T follicular helper cell (primary cell): ENCODE data around the gene DDR1.
"Not testable (repeated sequence)": the region's sequence is repeated elsewhere in the genome, so short reads cannot be mapped to it uniquely, and the experiment has no call there.

ENCODE experiments used
- DNase-seq: peaks from one replicate; pipeline ENCODE4 v3.0.0-alpha.2; 2020; ENCODE audit warnings: low read depth

Gene DDR1

GRCh38 chr6:30854285-30855040 is 29.9 kb upstream of the DDR1 start:
- DNase-seq: no peak

GRCh38 chr6:30855429-30856075 is 28.8 kb upstream of the DDR1 start:
- no peak for DNase-seq

DNA sequence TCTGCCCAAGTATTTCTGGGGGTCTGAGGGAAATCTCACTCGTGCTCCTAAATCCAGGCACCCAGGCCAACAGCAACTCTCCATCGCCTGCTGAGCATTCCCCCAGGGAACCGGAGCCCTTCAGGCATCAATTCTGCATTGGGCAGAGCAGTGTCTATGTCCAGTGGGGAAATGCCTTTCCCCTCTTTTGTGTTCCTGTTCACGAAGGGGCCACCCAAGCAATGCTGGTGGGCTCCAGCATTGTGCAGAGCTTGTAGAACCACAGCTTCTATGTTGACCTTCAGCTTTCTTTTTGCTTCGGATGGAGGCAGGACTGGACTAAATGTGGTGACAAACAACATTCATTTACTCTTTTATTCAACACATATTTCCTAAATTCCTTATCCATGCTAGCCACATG is 27.2 kb upstream of the DDR1 start:
- no peak for DNase-seq

DNA sequence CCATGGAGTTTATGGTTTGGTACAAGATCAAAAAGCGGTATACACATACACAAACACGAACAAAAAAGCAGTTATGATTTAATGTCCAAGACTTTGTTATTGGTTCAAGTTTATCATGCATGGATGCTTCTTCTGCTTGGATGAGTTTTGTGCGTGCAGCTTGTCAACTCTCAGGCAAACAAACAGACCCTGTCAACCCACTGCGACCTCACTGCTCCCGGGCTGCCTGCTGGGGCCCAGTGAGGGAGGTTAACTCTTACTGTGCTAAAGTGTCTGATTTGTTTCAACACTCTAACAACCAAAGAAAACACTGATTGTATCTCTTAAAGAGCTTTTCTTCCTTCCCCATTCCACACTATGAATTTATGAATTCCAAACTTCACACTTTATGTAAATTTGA is 26.8 kb upstream of the DDR1 start:
- DNase-seq: no peak

GRCh38 chr6:30859726-30860125 is 24.6 kb upstream of the DDR1 start:
- not testable (repeated sequence) for DNase-seq

GRCh38 chr6:30861257-30862048 is 22.9 kb upstream of the DDR1 start:
- no peak for DNase-seq

- DNase-seq: no peak
Measured at GRCh38 chr6:30862156-30862875, 22.0 kb upstream of the DDR1 start.

DNA sequence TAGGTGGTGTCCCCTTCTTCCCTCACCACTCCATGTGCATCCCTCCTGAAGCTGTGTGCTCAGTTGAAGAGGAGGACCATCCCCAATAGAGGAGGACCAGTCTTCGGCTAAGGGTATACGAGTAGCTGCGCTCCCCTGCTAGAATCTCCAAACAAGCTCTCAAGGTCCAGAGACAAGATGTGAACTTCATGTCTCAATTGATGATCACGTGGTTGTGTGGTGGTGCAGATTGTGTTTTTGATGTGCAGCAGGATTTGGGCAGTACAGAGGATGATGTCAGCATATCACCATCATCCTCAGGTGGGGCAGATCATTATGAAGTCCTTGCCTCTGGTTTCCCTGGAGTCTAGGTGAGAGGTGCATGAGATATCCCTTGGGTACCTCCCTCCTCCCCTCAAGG is 20.0 kb upstream of the DDR1 start:
- no peak for DNase-seq

GRCh38 chr6:30869241-30869749 is 15.0 kb upstream of the DDR1 start:
- DNase-seq: not testable (repeated sequence)

DNA sequence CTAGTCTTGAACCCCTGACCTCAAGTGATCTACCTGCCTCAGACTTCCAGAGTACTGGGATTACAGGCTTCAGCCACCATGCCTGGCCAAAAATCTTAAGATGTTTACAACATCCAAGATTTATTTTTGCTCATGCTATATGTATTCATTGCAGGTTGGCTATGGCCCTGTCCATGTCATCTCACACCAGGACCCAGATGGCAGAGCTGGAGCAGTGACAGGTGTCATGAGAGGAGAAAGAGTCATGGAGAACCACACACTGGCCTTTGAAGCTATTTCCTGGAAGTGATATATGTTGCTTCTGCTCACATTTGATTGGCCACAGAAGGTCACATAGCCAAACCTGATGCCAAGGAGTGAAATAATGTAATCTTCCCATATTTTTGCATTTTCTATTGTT is 13.8 kb upstream of the DDR1 start:
- no peak for DNase-seq

GRCh38 chr6:30871592-30872183 is 12.6 kb upstream of the DDR1 start:
- DNase-seq: no peak

DNA sequence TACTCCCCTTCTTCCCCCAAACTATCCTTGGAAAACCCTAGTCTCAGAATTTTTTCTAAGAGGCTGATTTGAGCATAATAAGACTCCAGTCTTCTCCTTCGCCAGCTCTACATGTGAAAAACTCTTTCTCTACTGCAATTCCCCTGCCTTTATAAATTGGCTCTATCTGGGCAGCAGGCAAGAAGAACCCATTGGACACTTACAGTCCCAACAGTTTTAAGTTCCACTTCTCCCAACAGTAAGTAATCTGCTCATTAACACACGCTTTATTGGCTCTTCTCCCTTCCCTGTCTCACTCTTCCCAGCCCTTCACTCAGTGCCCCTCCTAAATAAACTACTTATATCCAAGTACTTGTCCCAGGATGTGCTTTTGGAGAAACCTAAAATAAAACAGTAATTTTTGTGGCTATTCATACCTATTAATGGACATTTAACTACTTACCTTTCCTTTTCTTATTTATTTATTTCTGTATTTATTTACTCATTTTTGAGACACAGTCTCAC is 11.1 kb upstream of the DDR1 start:
- DNase-seq: no peak

- not testable (repeated sequence) for DNase-seq
Measured at GRCh38 chr6:30873795-30874194, 10.5 kb upstream of the DDR1 start.

DNA sequence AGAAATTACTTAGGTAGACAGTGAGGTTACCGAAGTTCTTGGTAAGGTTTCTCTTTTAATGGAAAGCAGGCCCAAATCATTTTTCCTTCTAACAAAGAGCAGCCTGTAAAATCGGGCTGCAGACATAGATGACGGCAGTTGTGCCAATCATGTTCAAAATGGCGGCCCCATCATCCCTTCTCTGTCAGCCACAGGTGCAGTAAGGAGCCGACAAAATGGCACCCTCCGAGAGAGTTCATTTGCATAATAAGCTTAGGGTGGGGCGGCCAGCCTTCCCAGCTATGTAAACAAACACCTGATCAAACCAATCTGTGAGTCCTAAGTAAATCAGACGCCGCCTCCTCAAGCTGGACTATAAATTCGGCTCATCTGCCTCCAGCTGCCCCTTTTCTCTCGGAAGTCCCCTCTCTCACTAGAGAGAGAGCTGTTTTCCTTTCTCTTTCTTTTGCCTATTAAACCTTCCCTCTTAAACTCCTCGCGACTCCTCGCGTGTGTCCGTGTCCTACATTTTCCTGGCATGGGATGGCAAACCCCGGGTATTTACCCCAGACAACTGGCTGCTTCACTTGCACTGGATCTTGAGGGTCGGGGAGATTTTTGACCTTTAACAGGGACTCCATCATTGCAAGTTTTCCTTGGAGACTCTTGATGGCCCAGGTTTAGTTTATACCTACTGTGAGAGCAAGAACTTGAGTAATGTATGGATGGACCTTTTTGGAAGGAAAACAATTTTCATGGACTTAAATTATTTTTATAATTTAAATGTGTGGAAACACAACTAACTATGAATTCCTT is 8.9 kb upstream of the DDR1 start:
- no peak for DNase-seq

GRCh38 chr6:30876039-30876730 is 8.1 kb upstream of the DDR1 start:
- no peak for DNase-seq

DNA sequence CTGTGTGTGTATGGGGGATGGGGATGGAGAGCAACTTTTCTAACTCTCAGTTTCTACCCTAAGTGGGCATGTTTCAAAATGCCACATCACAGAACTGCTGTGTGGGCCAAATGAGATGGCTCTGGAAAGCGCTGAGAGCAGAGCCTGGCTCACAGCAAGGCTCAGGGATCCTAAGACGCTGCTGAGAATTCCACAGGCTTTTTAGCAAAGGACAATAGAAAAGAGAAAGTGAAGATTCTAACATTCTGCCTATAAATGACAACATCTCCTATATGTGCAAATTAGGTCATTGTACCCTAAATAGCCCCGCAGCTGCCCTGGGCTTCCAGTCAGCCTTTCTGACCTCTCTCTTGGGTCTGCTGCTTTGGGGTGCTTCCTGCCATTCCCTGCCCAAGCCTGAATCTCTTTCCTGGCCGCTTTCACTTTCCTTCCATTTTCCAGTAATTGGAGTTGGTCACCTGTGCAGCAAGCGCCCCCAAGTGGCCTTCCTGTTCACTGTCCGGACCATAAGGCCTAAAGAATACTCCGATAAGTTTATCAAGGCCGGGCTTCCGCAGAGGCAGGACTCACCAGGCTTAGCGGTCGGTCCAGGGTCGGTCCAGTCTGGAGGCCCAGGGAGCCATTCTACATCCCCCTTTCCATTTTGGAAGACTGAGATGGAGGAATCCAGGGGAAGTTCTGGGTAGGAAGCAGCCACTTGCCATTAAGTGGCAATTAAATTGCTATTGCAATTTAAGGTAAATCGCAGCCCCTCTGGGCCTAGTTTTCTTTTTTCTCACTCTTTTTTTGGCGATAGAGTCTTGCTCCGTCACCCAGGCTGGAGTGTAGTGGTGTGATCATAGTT is 6.7 kb upstream of the DDR1 start:
- peak; percentile 50 for DNase-seq

DNA sequence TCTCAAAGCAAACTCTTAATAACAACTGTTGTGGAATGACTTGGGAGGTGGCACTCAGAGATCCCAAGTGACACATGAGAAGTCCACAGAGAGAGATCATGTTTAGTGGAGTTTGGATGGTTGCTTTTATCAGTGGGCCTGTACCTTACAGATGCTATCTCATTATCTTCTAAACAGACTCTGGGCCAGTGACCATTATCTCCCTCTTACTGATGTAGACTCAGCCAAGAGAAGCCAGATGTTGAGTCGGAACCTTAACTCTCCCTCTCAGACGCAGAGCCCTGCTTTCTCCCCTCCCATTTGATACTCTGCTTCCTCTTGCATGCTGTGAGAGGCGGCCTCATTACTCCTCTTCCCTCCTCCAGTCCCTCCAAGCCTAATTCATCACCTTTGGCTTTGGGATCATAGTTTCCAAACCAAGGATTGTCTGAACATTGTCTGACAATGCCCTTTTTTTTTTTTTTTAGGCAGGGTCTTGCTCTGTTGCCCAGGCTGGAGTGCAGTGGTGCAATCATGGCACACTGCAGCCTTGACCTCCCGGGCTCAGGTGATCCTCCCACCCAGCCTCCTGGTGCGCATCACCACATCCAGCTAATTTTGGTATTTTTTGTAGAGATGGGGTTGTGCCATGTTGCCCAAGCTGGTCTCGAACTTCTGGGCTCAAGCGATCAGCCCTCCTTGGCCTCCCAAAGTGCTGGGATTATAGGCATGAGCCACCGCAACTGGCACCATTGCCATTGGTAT is 4.5 kb upstream of the DDR1 start:
- no peak for DNase-seq

DNA sequence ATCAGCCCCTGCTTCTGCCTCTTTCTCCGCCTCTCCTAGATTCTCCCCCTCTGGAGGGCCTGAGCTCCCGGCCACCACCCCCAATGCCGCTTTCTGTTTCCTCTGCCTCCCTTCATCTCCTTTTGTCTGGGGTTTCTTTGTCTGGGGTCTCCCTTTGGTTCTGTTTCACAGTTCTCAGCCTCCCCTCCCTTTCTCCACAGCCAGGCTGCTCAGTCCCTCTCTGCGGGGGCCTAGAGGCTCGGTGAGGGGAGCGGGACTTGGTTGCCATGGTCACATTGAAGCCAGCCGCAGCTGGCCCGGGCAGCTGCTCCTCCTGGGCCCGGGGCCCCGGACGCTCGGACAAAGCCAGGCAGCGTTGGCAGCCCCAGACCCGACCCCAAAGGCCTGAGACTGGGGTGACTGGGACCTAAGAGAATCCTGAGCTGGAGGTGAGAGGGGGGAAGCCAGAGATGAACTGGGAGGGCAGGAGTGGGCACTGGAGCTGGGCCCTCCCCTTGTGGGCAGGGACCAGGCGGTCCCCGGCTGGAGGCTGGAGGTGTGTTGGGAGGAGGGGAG is 3.5 kb upstream of the DDR1 start:
- no peak for DNase-seq
